ENCODE data around the gene RAVER1. TPM values are rescaled to one million over a fixed set of nuclear protein-coding genes. Genes with fewer than 3 reads are reported as not detected.
A peak's percentile ranks its signal among the peaks of the same experiment; 100 is the strongest.

The RAVER1 gene
- total and polyA plus RNA-seq, 9 of the 15 experiments (the other 6 are each of a cell fraction or from before 2014, with no cell fraction given) = 0.06 to 113 (median 7.0) TPM

DNA sequence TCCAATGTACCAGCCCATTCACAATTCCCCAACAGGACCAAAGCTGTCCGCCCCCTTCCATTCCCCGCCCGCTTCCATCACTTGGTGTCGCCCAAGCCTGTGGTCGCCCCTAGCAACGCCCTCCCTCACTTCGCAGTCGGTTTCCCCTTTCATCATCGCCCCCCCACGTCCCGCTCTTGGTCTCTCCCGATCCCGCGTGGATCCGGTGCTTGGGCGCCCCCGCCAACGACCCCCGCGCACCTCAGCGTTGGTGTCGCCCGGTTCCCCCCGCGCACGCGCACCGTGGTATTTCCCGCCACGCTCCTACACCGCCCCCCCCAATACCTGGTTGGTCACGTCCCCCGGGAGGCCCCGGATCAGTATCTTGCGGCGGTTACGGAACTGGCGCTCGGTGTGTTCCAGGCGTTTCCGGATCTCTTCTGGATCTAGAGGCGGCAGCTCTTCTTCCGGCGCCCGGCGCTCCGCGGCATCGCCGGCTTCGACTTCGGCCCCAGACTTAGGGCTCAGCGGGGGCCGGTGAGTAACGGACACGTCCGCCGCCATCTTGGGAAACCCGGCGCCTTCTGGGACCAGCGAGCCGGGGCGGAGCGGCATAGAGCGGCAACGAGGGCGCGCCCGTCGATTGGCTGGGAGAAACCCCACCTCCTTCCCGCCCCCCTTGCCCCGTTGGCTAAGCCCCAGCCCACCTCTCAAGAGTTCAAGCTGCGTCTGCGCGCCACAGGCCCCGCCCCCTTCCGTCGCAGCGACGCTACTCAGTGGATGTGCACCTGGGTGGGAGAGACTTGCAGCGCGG is at the start of gene RAVER1 (continued):
- no peak for TF ChIP-seq FOS (IDR thresholded peaks at IDR 0.05; ENCODE audit: extremely low read depth, insufficient read length)
- TF ChIP-seq MAZ (CRISPR knock-in tag; conservative IDR thresholded peaks at IDR 0.05 in 1 of 2, IDR thresholded peaks at IDR 0.05 in 1 of 2) = peak; percentile 86 to 87
- TF ChIP-seq CXXC5 (CRISPR knock-in tag; IDR thresholded peaks at IDR 0.05) = peak; percentile 84
- peak; percentile 73; the same call in 1 of the 2 replicates for TF ChIP-seq ZC3H4 (CRISPR knock-in tag; IDR thresholded peaks at IDR 0.05; ENCODE audit: borderline replicate concordance)
- peak; percentile 29 to 39; a peak in 2 of 4 replicates for TF ChIP-seq SIX5 (IDR thresholded peaks at IDR 0.05; ENCODE audit: borderline replicate concordance in 1 of 2, insufficient read depth in 1 of 2, low read depth in 1 of 2, low read length in 2 of 2)
- TF ChIP-seq HNRNPL (IDR thresholded peaks at IDR 0.05; ENCODE audit: low read depth, low read length) = no peak
- TF ChIP-seq, protein P1, sequence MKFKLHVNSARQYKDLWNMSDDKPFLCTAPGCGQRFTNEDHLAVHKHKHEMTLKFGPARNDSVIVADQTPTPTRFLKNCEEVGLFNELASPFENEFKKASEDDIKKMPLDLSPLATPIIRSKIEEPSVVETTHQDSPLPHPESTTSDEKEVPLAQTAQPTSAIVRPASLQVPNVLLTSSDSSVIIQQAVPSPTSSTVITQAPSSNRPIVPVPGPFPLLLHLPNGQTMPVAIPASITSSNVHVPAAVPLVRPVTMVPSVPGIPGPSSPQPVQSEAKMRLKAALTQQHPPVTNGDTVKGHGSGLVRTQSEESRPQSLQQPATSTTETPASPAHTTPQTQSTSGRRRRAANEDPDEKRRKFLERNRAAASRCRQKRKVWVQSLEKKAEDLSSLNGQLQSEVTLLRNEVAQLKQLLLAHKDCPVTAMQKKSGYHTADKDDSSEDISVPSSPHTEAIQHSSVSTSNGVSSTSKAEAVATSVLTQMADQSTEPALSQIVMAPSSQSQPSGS (CRISPR knock-in tag; IDR thresholded peaks at IDR 0.05) = no peak
- TF ChIP-seq MTA1 (IDR thresholded peaks at IDR 0.05; ENCODE audit: borderline replicate concordance) = 0 out of 2 replicates have a peak, but pooled peaks have one; percentile 26
- TF ChIP-seq, protein P2, sequence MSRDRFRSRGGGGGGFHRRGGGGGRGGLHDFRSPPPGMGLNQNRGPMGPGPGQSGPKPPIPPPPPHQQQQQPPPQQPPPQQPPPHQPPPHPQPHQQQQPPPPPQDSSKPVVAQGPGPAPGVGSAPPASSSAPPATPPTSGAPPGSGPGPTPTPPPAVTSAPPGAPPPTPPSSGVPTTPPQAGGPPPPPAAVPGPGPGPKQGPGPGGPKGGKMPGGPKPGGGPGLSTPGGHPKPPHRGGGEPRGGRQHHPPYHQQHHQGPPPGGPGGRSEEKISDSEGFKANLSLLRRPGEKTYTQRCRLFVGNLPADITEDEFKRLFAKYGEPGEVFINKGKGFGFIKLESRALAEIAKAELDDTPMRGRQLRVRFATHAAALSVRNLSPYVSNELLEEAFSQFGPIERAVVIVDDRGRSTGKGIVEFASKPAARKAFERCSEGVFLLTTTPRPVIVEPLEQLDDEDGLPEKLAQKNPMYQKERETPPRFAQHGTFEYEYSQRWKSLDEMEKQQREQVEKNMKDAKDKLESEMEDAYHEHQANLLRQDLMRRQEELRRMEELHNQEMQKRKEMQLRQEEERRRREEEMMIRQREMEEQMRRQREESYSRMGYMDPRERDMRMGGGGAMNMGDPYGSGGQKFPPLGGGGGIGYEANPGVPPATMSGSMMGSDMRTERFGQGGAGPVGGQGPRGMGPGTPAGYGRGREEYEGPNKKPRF (IDR thresholded peaks at IDR 0.05; ENCODE audit: low read depth, low read length) = no peak
- no peak for TF ChIP-seq TFE3 (CRISPR knock-in tag; IDR thresholded peaks at IDR 0.05)
- no peak for TF ChIP-seq ZNF354B (CRISPR knock-in tag; IDR thresholded peaks at IDR 0.05)
- TF ChIP-seq SMARCB1 (IDR thresholded peaks at IDR 0.05; ENCODE audit: insufficient read length, low read depth) = no peak
- TF ChIP-seq TBP (optimal IDR thresholded peaks at IDR 0.05; ENCODE audit: low read depth, low read length) = peak; percentile 94
- no peak for TF ChIP-seq ZNF165 (CRISPR knock-in tag; IDR thresholded peaks at IDR 0.05; ENCODE audit: borderline replicate concordance)
- peak; percentile 67 to 98; a peak in 3 of 4 replicates for TF ChIP-seq NONO (IDR thresholded peaks at IDR 0.05; ENCODE audit: low read depth in 2 of 2, low read length in 1 of 2)
- peak; percentile 95 for TF ChIP-seq EGR1 (conservative IDR thresholded peaks at IDR 0.05)
- TF ChIP-seq DPF2 (IDR thresholded peaks at IDR 0.05) = peak; percentile 40; the same call in 1 of the 2 replicates
- TF ChIP-seq RBM34 (IDR thresholded peaks at IDR 0.05; ENCODE audit: borderline replicate concordance, insufficient read depth, low read length) = no peak
- TF ChIP-seq ZNF589 (CRISPR knock-in tag; IDR thresholded peaks at IDR 0.05; ENCODE audit: low read depth) = no peak
- peak; percentile 36; the same call in 1 of the 2 replicates for TF ChIP-seq GATA2 (CRISPR knock-in tag; IDR thresholded peaks at IDR 0.05)
- TF ChIP-seq BRCA1 (IDR thresholded peaks at IDR 0.05) = no peak
- TF ChIP-seq BRCA1 (CRISPR knock-in tag; IDR thresholded peaks at IDR 0.05) = 0 out of 2 replicates have a peak, but pooled peaks have one; percentile 84

All from K562 (cell line).